HG02763 (cell line): ENCODE data around the gene SMIM28.

ENCODE experiments used
- ATAC-seq: cut with Tn5 transposase; IDR thresholded peaks from one replicate; pipeline ENCODE4 v1.9.1; 2021; ENCODE audit warnings: mild to moderate bottlenecking, moderate library complexity; ENCODE audit not compliant: unreplicated experiment

SMIM28 gene

DNA sequence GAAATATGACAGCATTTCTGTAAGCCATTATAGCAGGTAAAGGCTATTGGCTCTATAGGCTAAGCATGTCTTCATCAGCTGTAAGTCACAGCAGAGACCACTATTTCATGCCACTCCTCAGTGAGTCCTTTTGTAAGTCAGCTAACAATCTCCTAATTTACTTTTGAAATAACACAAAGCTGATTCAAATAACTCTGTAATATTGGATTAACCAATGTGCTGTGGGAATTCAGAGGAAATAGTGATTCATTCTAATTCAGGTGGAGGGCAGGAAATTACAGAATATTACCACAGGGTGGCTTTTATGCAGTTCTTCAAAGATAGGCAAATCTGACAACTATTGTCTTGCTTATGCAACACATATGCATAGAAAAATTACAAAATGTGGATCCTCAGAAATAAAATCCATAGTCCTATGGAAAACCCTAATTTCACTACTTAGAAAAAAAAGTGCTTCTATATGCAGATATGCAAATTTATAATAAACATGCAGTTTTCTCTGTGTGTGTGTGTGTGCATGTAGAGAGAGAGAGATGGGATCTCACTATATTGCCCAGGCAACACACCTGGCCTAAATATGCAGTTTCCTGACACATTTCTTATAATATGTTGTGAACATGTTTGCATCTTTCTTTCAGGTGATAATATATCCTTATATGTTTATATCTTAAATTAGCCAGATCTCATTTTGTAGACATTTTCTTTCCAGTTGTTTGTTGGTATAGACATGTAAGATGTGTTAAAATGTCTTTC, 4.8 kb upstream of the SMIM28 start:
- no peak for ATAC-seq

DNA sequence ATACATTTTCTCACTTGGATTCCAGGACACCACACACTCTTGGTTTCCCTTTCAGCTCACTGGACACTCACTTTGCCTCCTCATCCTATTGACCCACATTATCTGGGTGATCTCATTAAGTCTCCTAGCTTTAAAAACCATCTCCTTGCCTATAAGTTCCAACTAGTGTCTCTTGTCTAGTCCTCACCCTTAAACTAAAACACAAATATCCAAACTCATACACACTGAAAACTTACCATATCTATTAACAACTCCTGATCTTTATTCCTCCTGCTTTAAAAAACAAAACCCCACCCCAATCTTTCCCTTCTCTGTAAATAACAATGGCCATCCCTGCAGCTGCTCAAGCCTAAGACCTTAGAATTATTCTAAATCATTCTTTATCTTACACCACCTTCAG, 3.5 kb upstream of the SMIM28 start:
- ATAC-seq: no peak

DNA sequence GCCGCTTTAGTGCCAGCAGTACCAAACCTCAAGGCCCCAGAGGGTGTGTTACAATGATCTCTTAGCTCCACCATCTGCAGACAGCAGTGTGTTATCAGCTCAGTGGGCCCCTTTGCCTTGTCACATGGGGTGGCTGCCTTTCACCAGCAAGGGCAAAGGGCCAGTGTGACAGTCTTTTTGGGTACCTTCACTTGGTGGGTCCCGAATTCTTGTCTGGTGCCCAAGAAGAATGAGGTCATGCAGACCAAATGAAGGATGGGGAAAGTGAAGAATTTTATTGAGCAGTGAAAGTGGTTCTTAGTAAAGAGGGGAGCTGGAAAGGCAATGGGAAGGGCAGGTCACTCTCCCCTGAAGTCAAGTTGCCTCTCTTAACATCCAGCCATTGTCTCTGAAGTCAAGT, 2.9 kb upstream of the SMIM28 start:
- no peak for ATAC-seq

GRCh38 chr6:138377042-138377441, 663 bp upstream of the SMIM28 start:
- ATAC-seq: no peak

DNA sequence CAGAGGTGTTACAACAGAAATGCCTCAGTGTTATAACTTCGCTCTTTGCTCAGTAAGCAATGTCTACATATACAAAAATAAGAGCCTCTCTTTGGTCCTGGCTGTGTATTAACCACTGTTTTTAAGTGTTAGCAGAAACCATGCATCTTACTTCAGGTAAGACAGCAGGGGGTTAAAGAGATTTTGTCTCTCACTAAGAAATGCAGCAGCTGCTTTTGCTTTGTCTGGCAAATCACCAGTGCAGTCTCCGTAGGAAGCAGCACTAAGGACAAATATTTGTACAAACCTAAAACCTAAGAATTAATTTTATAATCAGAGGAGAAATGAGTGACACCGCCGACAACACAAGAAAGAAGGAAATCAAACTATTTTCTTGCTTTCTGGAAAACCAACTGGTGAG, 758 bp downstream of the SMIM28 start:
- ATAC-seq: no peak

DNA sequence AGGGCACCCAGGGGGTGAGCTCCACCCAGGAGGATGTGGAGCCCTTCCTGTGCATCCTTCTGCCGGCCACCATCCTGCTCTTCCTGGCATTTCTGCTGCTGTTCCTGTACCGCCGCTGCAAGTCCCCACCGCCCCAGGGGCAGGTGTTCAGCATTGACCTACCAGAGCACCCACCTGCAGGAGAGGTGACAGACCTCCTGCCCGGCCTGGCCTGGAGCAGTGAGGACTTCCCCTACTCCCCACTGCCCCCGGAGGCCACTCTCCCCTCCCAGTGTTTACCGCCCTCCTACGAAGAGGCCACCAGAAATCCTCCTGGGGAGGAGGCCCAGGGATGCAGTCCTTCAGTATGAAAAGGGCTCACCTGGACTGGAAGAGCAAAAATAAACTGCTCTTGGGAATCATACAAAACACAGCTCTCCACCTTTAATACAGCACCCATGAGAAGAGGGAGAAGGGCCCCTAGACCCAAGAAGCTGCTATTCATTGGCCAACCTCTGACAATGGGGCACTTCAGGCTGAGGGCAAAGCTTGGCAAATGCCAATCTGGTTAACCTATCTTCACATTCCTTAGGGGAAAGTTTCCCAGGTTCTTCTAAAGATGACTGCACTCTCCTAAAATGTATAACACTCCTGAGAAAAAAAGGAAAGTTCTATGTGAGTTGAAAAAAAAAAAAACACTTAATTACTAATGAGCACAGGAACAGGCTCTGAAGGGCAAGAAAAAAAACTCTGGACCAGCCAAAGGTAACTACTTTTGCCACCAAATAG, 5.0 kb downstream of the SMIM28 start:
- ATAC-seq: no peak

DNA sequence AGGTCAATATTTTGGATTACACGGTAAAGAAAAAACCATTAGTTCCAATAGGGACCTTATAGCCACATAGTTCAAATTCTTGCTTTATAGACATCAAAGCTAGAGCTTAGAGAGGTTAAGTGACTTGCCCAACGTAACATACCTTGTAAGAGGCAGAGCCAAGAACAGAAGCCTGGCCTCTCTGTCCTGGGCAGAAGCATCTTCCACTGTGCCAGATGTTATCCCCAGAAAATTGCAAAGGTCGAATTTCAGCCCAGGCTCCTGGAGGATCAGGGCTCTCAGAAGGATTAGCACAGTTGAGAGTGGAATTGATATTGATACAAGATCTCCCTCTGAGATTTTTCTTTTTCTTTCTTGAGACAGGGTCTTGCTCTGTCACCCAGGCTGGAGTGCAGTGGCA, 6.1 kb downstream of the SMIM28 start:
- ATAC-seq: no peak

- no peak for ATAC-seq
Measured at GRCh38 chr6:138386897-138387296, 9.2 kb downstream of the SMIM28 start.

DNA sequence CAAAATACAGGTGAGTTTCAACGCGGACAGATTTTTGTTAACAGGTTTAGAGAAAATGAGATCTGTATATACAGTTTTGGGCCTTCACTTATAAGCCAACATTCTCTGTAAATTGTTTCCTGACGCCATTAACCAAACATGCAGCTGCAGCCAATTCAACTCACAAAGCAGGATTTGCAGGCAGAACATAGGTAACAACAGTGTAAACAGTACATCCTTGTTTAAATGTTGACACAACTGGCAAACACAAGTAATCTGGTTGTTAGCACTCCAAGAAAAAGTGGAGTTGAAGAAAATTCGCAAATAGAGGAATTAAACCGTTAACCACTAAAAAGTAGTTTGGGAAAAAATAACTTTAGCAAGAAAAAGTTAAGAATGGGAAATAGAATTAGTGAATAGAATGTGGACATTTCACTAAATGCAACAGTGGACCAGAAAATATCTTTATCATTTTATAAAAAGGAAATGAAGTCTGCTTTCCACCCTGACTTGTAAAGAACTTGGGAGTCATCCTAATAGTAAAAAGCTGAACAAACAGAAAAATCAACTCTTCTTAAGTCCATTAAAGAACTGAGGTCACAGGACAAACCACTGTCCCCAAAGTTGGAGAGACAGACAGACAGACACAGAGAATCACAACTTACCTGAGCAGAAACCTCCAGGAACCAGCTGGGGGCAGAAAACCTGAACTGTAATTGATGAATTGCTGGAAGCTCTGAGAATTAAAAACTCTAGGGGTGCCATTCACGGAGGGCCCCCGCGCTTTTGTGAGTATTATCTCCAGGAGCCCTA, 10.1 kb downstream of the SMIM28 start:
- no peak for ATAC-seq

DNA sequence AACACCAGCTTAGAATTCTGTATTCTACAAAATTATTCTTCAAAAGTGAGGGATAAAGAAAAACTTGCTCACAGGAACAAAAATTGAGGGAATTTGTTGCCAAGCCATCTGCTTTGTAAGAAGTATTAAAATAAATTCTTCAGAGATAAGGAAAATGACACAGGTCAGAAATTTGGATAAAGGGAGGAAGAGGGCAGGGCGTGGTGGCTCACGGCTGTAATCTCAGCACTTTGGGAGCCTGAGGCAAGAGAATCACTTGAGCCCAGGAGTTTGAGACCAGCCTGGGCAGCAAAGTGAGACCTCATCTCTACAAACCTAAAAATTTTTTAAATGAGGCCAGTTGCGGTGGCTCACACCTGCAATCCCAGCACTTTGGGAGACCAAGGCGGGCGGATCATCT, 11.8 kb downstream of the SMIM28 start:
- no peak for ATAC-seq

- ATAC-seq: no peak
Measured at GRCh38 chr6:138393871-138394783, 16.4 kb downstream of the SMIM28 start.

DNA sequence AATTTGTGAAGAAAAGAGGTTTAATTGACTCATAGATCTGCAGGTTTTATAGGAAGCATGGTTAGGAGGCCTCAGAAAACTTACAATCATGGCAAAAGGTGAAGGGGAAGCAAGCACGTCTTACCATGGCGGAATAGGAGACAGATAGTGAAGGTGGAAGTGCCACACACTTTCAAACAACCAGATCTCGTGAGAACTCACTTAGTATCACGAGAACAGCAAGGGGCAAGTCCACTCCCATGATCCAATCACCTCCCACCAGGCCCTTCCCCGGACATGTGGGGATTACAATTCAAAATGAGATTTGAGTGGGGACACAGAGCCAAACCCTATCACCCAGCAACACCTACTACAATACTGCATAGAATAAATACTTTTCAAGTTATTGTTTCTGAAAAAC, 19.0 kb downstream of the SMIM28 start:
- ATAC-seq: no peak

GRCh38 chr6:138397128-138398122, 19.7 kb downstream of the SMIM28 start:
- no peak for ATAC-seq

GRCh38 chr6:138400326-138400725, 22.6 kb downstream of the SMIM28 start:
- no peak for ATAC-seq

DNA sequence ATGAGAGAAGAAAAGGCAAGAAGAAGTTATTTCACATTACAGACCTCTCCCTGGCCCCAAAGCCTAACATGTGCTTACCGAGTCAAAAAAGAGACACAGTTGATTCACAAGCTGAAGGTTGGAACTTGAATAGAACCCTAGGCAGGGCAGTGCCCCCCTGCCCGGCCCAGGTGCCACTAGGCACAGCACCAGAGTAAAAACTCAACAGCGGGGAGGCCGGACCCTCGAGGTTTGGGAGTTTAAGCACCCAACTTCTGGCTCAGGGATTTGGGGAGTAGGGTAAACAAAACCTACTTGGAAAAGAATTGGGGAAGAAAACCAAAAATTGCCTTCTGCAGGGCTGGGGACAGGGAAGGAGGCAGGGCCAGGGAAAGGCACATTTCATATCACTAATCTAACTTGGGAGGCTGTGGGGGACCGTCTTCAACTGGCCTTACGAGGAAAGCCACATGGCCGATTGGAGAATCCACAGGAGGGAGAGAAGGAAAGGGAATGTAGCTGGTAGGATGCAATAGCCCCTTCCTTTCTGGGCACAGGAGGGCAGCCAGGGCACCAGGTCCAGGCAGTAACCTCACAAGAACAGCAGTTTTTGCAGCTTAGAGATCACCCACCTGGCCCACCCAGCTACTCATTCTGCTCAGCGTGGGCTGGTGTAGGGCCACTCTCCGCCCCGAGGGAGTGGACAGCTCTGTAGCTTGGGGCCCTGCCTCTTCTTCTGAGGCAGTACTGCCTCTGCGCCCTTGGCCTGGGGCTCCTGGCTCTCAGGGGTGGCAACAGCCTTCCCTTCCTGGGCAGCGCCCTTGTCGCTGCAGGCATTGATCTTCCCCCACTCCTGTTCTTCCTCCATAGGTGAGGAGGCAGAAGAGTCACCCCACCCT, 24.5 kb downstream of the SMIM28 start:
- no peak for ATAC-seq

GRCh38 chr6:138402838-138403187, 25.1 kb downstream of the SMIM28 start:
- no peak for ATAC-seq

- no peak for ATAC-seq
Measured at GRCh38 chr6:138403324-138403800, 25.7 kb downstream of the SMIM28 start.
